Measurements from ENCODE around the gene POLR1E.

POLR1E gene

GRCh38 chr9:37443566-37443965 lies 42.2 kb upstream of the POLR1E start:
- no peak for DNase-seq (ENCODE audit: extremely low read depth, low read depth)
- TF ChIP-seq, protein P1, sequence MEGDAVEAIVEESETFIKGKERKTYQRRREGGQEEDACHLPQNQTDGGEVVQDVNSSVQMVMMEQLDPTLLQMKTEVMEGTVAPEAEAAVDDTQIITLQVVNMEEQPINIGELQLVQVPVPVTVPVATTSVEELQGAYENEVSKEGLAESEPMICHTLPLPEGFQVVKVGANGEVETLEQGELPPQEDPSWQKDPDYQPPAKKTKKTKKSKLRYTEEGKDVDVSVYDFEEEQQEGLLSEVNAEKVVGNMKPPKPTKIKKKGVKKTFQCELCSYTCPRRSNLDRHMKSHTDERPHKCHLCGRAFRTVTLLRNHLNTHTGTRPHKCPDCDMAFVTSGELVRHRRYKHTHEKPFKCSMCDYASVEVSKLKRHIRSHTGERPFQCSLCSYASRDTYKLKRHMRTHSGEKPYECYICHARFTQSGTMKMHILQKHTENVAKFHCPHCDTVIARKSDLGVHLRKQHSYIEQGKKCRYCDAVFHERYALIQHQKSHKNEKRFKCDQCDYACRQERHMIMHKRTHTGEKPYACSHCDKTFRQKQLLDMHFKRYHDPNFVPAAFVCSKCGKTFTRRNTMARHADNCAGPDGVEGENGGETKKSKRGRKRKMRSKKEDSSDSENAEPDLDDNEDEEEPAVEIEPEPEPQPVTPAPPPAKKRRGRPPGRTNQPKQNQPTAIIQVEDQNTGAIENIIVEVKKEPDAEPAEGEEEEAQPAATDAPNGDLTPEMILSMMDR (IDR thresholded peaks at IDR 0.05; ENCODE audit: low read depth, low read length): no peak

GRCh38 chr9:37444890-37445289 lies 40.9 kb upstream of the POLR1E start:
- no peak for DNase-seq (ENCODE audit: extremely low read depth, low read depth)
- TF ChIP-seq, protein P1 (IDR thresholded peaks at IDR 0.05; ENCODE audit: low read depth, low read length): no peak

GRCh38 chr9:37445832-37446231 lies 39.9 kb upstream of the POLR1E start:
- TF ChIP-seq, protein P1 (IDR thresholded peaks at IDR 0.05; ENCODE audit: low read depth, low read length): no peak
- no peak for DNase-seq (ENCODE audit: extremely low read depth, low read depth)

DNA sequence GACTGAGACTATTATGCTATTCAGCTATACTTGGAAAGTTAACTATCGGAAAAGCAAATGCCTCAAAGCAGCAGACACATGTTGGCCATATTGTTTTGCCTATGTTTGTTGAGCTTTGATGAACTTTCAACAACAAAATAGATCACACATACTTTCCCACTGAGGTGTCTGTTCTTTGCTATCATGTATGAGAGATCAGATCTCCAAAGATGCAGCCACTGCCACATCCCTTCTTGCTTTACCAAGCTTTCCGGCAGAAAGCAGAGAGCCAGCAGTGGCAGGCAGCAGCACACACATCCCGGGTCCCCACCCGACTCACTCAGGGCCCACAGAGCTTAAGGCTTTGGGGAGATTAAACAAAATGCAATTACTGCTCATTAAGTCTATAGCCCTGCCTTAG lies 39.3 kb upstream of the POLR1E start:
- TF ChIP-seq, protein P1 (IDR thresholded peaks at IDR 0.05; ENCODE audit: low read depth, low read length): no peak
- DNase-seq (ENCODE audit: extremely low read depth, low read depth): no peak

- DNase-seq (ENCODE audit: extremely low read depth, low read depth): no peak
- TF ChIP-seq, protein P1 (IDR thresholded peaks at IDR 0.05; ENCODE audit: low read depth, low read length): no peak
Measured at GRCh38 chr9:37447111-37447510, 38.6 kb upstream of the POLR1E start.

- DNase-seq (ENCODE audit: extremely low read depth, low read depth): no peak
- TF ChIP-seq, protein P1 (IDR thresholded peaks at IDR 0.05; ENCODE audit: low read depth, low read length): no peak
Measured at GRCh38 chr9:37449862-37450632, 35.7 kb upstream of the POLR1E start.

GRCh38 chr9:37451628-37452027 lies 34.1 kb upstream of the POLR1E start:
- TF ChIP-seq, protein P1 (IDR thresholded peaks at IDR 0.05; ENCODE audit: low read depth, low read length): no peak
- DNase-seq (ENCODE audit: extremely low read depth, low read depth): no peak

Data from AG09319 (cell line).